Lower lobe of right lung (tissue), 2 donors: ENCODE results near the gene HM13. TPM values are rescaled to one million over a fixed set of nuclear protein-coding genes. Genes with fewer than 3 reads are reported as not detected.
"Not testable (repeated sequence)": the region's sequence is repeated elsewhere in the genome, so short reads cannot be mapped to it uniquely, and the experiment has no call there.

Source experiments
- ATAC-seq, 2 donors: fragments of 200-7000 bp; cut with Tn5 transposase; one replicate each; pipeline ENCODE4 v1.9.1; 2020 to 2022; ENCODE audit warnings: mild to moderate bottlenecking in 2 of 2, moderate library complexity in 2 of 2
- DNase-seq: peaks from one replicate; pipeline ENCODE4 v3.0.0-alpha.2; 2020
- H3K27ac ChIP-seq: fragments of 200-600 bp; one replicate; pipeline ENCODE4 v1.8.0; 2022
- H3K27me3 ChIP-seq: fragments of 200-600 bp; one replicate; pipeline ENCODE4 v1.8.0; 2022; ENCODE audit warnings: low read depth
- H3K36me3 ChIP-seq: fragments of 200-600 bp; one replicate; pipeline ENCODE4 v1.8.0; 2022; ENCODE audit warnings: mild to moderate bottlenecking
- H3K4me1 ChIP-seq: fragments of 200-600 bp; one replicate; pipeline ENCODE4 v1.8.0; 2022
- H3K4me3 ChIP-seq: fragments of 200-600 bp; one replicate; pipeline ENCODE4 v1.8.0; 2022; ENCODE audit warnings: mild to moderate bottlenecking
- H3K9me3 ChIP-seq: fragments of 200-600 bp; one replicate; pipeline ENCODE4 v1.8.0; 2022
- intact Hi-C: fragments of 100-400 bp; cut with DNase I; formaldehyde crosslinking; loops from one replicate; pipeline ENCODE4 v1.11.0; 2022
- total RNA-seq: library from RNA; stranded (reverse); fragmentation: NEBNext Ultra II Directional; extraction: Animal tissue kit (Norgen Biotek cat#: 25700); gene quantifications from one replicate; pipeline ENCODE4 v1.2.1, GENCODE V29; 2021
- TF ChIP-seq, protein P1 (sequence below): fragments of 200-600 bp; IDR thresholded peaks from one replicate; pipeline ENCODE4 v1.8.0; 2022; ENCODE audit warnings: antibody characterized with exemption, mild to moderate bottlenecking
- donor health status: DM: no; HTN: yes; CAD: no; lungs with severe emphysema.

HM13 gene
- total RNA-seq, 1 donor from 2014 or later: 134 TPM

- peak overlapping the region; percentile 1 for H3K27ac ChIP-seq
- ATAC-seq (no peak), DNase-seq (no peak)
- peak overlapping the region; percentile 7 for H3K4me3 ChIP-seq
- H3K4me1 ChIP-seq: peaks cover 53% of the 10 kb centered on the region
- H3K9me3 ChIP-seq: no peaks in the 10 kb centered on the region
- TF ChIP-seq, protein P1, sequence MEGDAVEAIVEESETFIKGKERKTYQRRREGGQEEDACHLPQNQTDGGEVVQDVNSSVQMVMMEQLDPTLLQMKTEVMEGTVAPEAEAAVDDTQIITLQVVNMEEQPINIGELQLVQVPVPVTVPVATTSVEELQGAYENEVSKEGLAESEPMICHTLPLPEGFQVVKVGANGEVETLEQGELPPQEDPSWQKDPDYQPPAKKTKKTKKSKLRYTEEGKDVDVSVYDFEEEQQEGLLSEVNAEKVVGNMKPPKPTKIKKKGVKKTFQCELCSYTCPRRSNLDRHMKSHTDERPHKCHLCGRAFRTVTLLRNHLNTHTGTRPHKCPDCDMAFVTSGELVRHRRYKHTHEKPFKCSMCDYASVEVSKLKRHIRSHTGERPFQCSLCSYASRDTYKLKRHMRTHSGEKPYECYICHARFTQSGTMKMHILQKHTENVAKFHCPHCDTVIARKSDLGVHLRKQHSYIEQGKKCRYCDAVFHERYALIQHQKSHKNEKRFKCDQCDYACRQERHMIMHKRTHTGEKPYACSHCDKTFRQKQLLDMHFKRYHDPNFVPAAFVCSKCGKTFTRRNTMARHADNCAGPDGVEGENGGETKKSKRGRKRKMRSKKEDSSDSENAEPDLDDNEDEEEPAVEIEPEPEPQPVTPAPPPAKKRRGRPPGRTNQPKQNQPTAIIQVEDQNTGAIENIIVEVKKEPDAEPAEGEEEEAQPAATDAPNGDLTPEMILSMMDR: peak; percentile 13
- intact Hi-C loops: no loop called here
- no peaks in the 10 kb centered on the region for H3K27me3 ChIP-seq
- peaks cover 9% of the 10 kb centered on the region for H3K36me3 ChIP-seq
Observed at GRCh38 chr20:31517373-31517772, 3.1 kb downstream of the HM13 start.

DNA sequence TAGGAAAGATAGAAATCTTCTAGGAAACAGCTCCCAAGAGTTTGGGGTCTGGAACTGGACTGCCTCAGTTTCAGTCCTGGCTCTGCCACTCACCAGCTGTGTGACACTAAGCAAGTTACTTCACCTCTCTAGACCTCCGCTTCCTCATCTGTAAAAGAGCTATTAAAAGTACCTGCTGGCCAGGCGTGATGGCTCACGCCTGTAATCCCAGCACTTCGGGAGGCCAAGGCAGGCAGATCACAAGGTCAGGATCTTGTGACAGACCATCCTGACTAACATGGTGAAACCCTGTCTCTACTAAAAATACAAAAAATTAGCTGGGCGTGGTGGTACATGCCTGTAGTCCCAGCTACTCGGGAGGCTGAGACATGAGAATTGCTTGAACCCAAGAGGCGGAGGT is 7.0 kb downstream of the HM13 start:
- H3K4me3 ChIP-seq, H3K27ac ChIP-seq, H3K9me3 ChIP-seq, DNase-seq, ATAC-seq, H3K27me3 ChIP-seq, intact Hi-C loops: not testable (repeated sequence)
- H3K4me1 ChIP-seq: peaks cover 52% of the 10 kb centered on the region
- peaks cover 14% of the 10 kb centered on the region for H3K36me3 ChIP-seq

DNA sequence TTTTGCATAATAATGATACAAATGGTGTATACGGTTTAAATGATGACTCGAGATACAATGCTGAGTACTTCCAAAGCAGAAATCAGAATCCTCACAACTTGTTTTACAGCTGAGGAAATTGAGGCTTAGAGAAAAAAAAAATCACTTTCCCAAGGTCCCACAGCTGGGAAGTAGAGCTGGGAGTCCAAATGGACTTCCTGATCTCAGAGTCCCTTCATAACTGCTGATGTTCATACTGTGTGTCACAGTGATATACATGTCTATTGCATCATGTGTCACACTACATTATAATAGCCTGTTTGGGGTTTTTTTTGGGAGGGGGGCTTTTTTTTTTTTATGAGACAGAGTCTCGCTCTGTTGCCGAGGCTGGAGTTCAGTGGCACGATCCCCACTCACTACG is 8.5 kb downstream of the HM13 start:
- no peak for DNase-seq
- Histone ChIP-seq H3K4me1 (peaks cover 37% of the 10 kb centered on the region), H3K27ac (no peak overlapping the region)

GRCh38 chr20:31523361-31524283 is 9.4 kb downstream of the HM13 start:
- H3K27me3 ChIP-seq: no peaks in the 10 kb centered on the region
- peak; percentile 88 to 91 for ATAC-seq
- peak; percentile 53 for DNase-seq
- H3K27ac ChIP-seq: no peak overlapping the region
- H3K36me3 ChIP-seq: peaks cover 36% of the 10 kb centered on the region
- peaks cover 31% of the 10 kb centered on the region for H3K4me1 ChIP-seq
- H3K9me3 ChIP-seq: no peaks in the 10 kb centered on the region
- H3K4me3 ChIP-seq: no peak overlapping the region
- intact Hi-C loops: no loop called here
- TF ChIP-seq, protein P1: no peak

More for the DNA sequence above, 8.5 kb downstream of the HM13 start:
- H3K36me3 ChIP-seq: peaks cover 28% of the 10 kb centered on the region
- H3K9me3 ChIP-seq: no peaks in the 10 kb centered on the region
- H3K27me3 ChIP-seq: no peaks in the 10 kb centered on the region
- ATAC-seq: no peak
- no peak overlapping the region for H3K4me3 ChIP-seq
- TF ChIP-seq, protein P1: no peak
- intact Hi-C loops: no loop called here

- H3K9me3 ChIP-seq: no peaks in the 10 kb centered on the region
- DNase-seq (no peak), ATAC-seq (no peak)
- H3K27ac ChIP-seq: no peak overlapping the region
- H3K4me3 ChIP-seq: no peak overlapping the region
- H3K36me3 ChIP-seq: peaks cover 64% of the 10 kb centered on the region
- TF ChIP-seq, protein P1: no peak
- intact Hi-C loops: no loop called here
- H3K27me3 ChIP-seq: no peaks in the 10 kb centered on the region
- peaks cover 19% of the 10 kb centered on the region for H3K4me1 ChIP-seq
Observed at GRCh38 chr20:31527266-31527665, 13.0 kb downstream of the HM13 start.

- H3K27ac ChIP-seq: no peak overlapping the region
- DNase-seq: no peak
- H3K27me3 ChIP-seq: no peaks in the 10 kb centered on the region
- no peak overlapping the region for H3K4me3 ChIP-seq
- no peaks in the 10 kb centered on the region for H3K9me3 ChIP-seq
- TF ChIP-seq, protein P1: no peak
- ATAC-seq: no peak
- intact Hi-C loops: no loop called here
- no peaks in the 10 kb centered on the region for H3K4me1 ChIP-seq
- H3K36me3 ChIP-seq: peaks cover 100% of the 10 kb centered on the region
Observed at GRCh38 chr20:31535298-31535697, 21.1 kb downstream of the HM13 start.
